ENCODE results near the gene TRIM23. TPM values are rescaled to one million over a fixed set of nuclear protein-coding genes. Genes with fewer than 3 reads are reported as not detected.

Gene TRIM23
- polyA plus RNA-seq, 1 donor = 19.2 TPM

GRCh38 chr5:65566505-65566904, 57.6 kb downstream of the TRIM23 start:
- DNase-seq (ENCODE audit: low read depth) = no peak

DNA sequence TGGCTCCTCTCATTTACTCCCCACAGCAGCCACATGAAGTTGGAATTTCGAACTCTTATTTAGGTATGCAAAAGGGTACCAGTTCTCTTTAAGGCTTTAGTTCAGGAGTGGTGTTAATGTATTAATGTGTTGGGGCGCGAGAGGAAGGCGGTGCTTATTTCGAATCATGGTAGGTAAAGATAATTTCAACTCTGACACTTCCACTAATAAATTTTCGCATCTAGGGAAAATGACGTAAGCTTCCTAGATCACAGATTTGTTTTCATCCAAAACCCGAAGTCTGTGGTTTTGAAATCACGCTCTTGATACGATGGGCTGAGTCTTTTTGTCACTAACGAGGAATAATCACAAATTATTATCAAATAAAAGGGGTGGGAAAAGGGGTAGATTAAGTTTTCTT, 60.4 kb downstream of the TRIM23 start:
- DNase-seq (ENCODE audit: low read depth) = no peak

DNA sequence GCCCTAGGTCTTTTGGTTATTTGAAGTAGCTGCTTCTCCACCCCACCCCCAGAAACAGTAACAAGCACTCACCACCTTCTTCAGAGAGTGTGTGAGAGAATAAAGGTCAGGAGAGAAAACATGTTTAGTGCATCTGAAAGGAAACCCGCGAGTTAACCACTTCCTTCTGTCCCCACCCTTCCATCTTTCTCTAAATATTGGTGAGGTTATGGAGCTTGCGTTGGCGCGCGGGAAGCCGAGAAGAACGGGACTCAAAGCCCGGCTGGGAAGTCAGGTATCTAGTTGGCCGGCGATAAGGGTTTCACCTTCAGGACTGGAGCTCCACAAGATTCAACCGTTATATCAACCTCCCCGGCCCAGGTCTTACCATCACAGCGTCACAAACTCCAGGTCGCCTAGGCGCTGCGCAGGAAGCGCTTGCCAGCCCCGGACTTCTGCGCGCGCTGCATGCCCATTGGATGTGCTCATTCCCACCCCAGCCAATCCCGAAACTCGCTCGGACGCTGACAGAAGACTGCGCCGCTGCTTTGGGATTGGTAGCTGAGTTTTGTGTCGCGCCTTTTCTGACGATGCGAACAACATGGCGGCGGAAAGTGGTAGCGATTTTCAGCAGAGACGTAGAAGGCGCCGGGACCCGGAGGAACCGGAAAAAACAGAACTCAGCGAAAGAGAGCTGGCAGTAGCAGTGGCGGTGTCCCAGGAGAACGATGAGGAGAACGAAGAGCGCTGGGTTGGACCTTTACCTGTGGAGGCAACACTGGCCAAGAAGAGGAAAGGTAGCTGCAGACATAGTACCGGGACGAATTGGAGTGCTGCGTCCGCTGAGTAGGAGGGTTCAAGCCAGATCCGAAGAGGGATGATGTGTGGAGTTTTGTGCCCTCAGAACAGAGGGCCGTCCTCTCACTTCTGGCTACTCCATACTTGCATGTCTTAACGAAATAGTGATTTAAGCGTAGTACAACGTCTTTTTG, 61.1 kb downstream of the TRIM23 start, which contains the start of the genes CENPK and PPWD1:
Gene CENPK, minus strand, starts transcription at position 438 of the 971 bp plus-strand sequence. CDS start 8,261 bp downstream, outside the sequence.
Gene PPWD1, plus strand, starts transcription at position 566 of the 971 bp plus-strand sequence. Its CDS starts 15 bp downstream, at position 581.
- peak; percentile 93 for DNase-seq (ENCODE audit: low read depth)

- DNase-seq (ENCODE audit: low read depth) = no peak
Measured at GRCh38 chr5:65556718-65557117, 67.4 kb downstream of the TRIM23 start.

DNA sequence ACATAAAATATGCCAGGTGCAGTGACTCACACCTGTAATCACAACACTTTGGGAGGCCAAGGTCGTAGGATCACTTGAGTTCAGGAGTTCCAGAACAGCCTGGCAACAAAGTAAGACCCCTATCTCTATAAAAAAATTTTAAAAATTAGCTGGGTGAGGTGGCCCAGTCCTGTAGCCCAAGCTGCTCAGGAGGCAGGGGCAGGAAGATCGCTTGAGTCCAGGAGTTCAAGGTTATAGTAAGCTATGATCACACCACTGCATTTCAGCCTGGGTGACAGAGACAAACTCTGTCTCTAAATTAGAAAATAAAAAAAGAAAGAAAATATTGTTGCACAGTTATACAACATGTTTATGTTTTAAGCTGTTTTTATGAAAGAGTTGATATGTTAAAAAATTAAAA, 68.0 kb downstream of the TRIM23 start:
- no peak for DNase-seq (ENCODE audit: low read depth)

- DNase-seq (ENCODE audit: low read depth) = no peak
Measured at GRCh38 chr5:65555287-65555686, 68.8 kb downstream of the TRIM23 start.

GRCh38 chr5:65553941-65554340, 70.2 kb downstream of the TRIM23 start:
- no peak for DNase-seq (ENCODE audit: low read depth)

DNA sequence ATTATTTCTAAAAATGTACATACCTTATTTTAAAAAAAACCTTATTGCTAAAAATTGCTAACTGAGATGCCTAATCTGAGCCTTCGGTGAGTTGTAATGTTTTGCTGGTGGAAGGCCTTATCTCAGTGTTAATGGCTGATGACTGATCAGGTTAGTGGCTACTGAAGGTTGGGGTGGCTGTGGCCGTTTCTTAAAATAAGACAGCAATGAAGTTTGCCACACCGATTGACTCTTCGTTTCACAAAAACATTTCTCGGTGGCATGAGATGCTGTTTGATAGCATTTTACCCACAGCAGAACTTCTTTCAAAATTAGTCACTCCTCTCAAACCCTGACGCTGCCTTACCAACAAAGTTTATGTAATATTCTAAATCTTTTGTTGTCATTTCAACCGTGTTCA, 75.9 kb downstream of the TRIM23 start:
- DNase-seq (ENCODE audit: low read depth) = no peak

DNA sequence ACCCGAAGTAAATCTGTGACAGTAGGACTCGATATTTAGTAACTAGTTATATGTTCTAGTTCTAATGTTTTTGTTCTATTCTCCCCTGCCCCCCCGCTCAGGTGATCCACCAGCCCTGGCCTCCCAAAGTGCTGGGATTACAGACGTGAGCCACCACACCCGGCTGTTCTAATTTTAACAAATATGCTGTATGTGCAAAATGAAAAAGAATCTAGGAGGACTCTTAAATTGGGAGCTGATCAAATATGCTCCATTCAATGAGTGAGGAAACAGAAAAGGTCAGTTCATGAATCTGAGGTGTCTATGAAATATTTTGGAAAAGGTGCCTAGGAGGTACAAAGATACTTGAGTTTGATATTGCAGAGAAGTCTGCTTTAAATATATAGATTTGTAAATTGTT, 78.0 kb downstream of the TRIM23 start:
- DNase-seq (ENCODE audit: low read depth) = no peak

- DNase-seq (ENCODE audit: low read depth) = no peak
Measured at GRCh38 chr5:65544473-65544872, 79.7 kb downstream of the TRIM23 start.

DNA sequence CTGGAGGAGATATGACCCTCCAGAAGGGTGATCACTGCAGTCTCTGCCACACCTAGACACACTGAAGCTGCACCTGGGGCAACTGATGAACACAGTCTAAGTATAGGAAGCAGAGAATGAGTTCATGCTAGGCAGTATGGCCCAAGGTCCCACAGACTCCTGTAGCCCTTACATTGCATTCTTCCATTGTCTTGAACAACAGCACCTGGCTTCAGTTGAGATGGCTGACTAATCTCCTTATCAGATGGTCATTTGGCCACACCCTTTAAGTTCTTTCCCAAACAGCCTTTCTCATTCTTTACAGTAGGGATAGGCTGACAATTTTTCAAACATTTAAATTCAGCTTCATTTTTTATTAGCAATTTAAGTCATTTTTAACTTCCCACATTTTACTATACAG, 84.3 kb downstream of the TRIM23 start:
- DNase-seq (ENCODE audit: low read depth) = no peak

Other genes with a start within 250 kb of the TRIM23 start
- 0.89 TPM for gene ADAMTS6, start 142.4 kb downstream of the TRIM23 start, polyA plus RNA-seq (ENCODE audit: insufficient read length)
- 12.6 TPM for gene CENPK, start 61.2 kb downstream of the TRIM23 start, polyA plus RNA-seq (ENCODE audit: insufficient read length)
- 42.1 TPM for gene PPWD1, start 61.0 kb downstream of the TRIM23 start, polyA plus RNA-seq (ENCODE audit: insufficient read length)
- gene SHLD3, start 694 bp upstream of the TRIM23 start, polyA plus RNA-seq (ENCODE audit: insufficient read length) = 2.4 TPM
- gene TRAPPC13, start 694 bp upstream of the TRIM23 start, polyA plus RNA-seq (ENCODE audit: insufficient read length) = 18.5 TPM
- gene SGTB, start 97.8 kb upstream of the TRIM23 start, polyA plus RNA-seq (ENCODE audit: insufficient read length) = 7.6 TPM
- 19.1 TPM for gene NLN, start 97.9 kb upstream of the TRIM23 start, polyA plus RNA-seq (ENCODE audit: insufficient read length)